Retina (tissue), 1 donor: ENCODE measurements around the gene HPCAL1.

Source experiments
- DNase-seq: peaks from one replicate; pipeline ENCODE4 v3.0.0-alpha.2; 2016

Gene HPCAL1

GRCh38 chr2:10325278-10326145 lies 22.8 kb downstream of the HPCAL1 start:
- DNase-seq = no peak

GRCh38 chr2:10326151-10326616 lies 23.5 kb downstream of the HPCAL1 start:
- peak; percentile 33 for DNase-seq

GRCh38 chr2:10326707-10327594 lies 24.2 kb downstream of the HPCAL1 start:
- DNase-seq = peak; percentile 66

- no peak for DNase-seq
These were observed 25.4 kb downstream of the HPCAL1 start for GRCh38 chr2:10327896-10328669.

- no peak for DNase-seq
These were observed 26.2 kb downstream of the HPCAL1 start for GRCh38 chr2:10328670-10329579.

GRCh38 chr2:10329580-10329879 lies 26.8 kb downstream of the HPCAL1 start:
- no peak for DNase-seq

GRCh38 chr2:10329880-10330699 lies 27.4 kb downstream of the HPCAL1 start:
- peak; percentile 46 for DNase-seq

- DNase-seq = no peak
These were observed 28.0 kb downstream of the HPCAL1 start for GRCh38 chr2:10330700-10331026.

- DNase-seq = no peak
These were observed 28.5 kb downstream of the HPCAL1 start for GRCh38 chr2:10331027-10331701.

GRCh38 chr2:10331702-10332401 lies 29.1 kb downstream of the HPCAL1 start:
- no peak for DNase-seq

GRCh38 chr2:10332402-10333246 lies 29.9 kb downstream of the HPCAL1 start:
- no peak for DNase-seq

GRCh38 chr2:10333247-10333613 lies 30.5 kb downstream of the HPCAL1 start:
- no peak for DNase-seq

GRCh38 chr2:10333966-10334365 lies 31.3 kb downstream of the HPCAL1 start:
- DNase-seq = no peak

- DNase-seq = no peak
These were observed 32.5 kb downstream of the HPCAL1 start for GRCh38 chr2:10335046-10335840.

GRCh38 chr2:10336283-10336682 lies 33.6 kb downstream of the HPCAL1 start:
- no peak for DNase-seq

- no peak for DNase-seq
These were observed 35.0 kb downstream of the HPCAL1 start for GRCh38 chr2:10337449-10338269.
